Measurements from ENCODE around the gene NUMB. TPM values are rescaled to one million over a fixed set of nuclear protein-coding genes. Genes with fewer than 3 reads are reported as not detected.

The NUMB gene
- total RNA-seq, 2 experiments from 2014 or later: 18.6 to 87.8 TPM

DNA sequence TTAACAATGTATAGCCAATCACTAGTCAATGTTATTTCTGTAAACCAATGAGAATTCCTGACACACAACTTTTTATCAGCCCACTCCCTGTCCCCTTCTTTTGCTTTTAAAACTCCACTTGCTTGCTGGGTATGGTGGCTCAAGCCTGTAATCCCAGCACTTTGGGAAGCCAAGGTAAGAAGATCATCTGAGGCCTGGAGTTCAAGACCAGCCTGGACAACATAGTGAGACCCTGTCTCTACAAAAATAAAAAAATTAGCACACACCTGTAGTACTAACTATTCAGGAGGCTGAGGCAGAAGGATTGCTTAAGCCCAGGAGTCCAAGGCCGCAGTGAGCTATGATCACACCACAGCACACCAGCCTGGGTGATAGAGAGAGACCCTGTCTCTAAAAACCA lies 133.3 kb downstream of the NUMB start:
- no peak overlapping the region for H3K27ac ChIP-seq (ENCODE audit: low read depth, low read length, poor library complexity, severe bottlenecking)
- no peak overlapping the region for H3K4me2 ChIP-seq (ENCODE audit: low read length)
- DNase-seq (ENCODE audit: low spot score): no peak
- H4K20me1 ChIP-seq (ENCODE audit: insufficient read depth, low read length): no peaks in the 10 kb centered on the region
- no peaks in the 10 kb centered on the region for H3K36me3 ChIP-seq (ENCODE audit: insufficient read depth, low read length)
- no peaks in the 10 kb centered on the region for H3K79me2 ChIP-seq (ENCODE audit: insufficient read depth, low read depth, low read length)
- H3K4me1 ChIP-seq (ENCODE audit: insufficient read depth, low read length, poor library complexity, severe bottlenecking): peaks cover 17% of the 10 kb centered on the region
- CTCF ChIA-PET (ENCODE audit: unreplicated experiment): no interaction called here
- POLR2A ChIA-PET: interaction anchor here (1.1 to 1.2 kb wide), 2 partner anchors 10 to 123 kb away, joined by 3 to 7 read pairs; no protein-coding TSS in a partner anchor
- intact Hi-C loops (cut with micrococcal nuclease; ENCODE audit: unreplicated experiment): no loop called here
- H3K9me2 ChIP-seq (ENCODE audit: insufficient read depth, low read length): no peaks in the 10 kb centered on the region
- H2AFZ ChIP-seq (ENCODE audit: low read length): no peak overlapping the region
- H3K4me3 ChIP-seq (ENCODE audit: low read depth, low read length, poor library complexity, severe bottlenecking): no peak overlapping the region
- no peaks in the 10 kb centered on the region for H3K9me3 ChIP-seq (ENCODE audit: low read length)
- no peak for TF ChIP-seq EZH2phosphoT487 (IDR thresholded peaks at IDR 0.05; ENCODE audit: borderline replicate concordance, low read depth, low read length)
- TF ChIP-seq CTCF (conservative IDR thresholded peaks at IDR 0.05; ENCODE audit: low read length): no peak
- BruUV-seq (replicated peaks): no TSS peak

DNA sequence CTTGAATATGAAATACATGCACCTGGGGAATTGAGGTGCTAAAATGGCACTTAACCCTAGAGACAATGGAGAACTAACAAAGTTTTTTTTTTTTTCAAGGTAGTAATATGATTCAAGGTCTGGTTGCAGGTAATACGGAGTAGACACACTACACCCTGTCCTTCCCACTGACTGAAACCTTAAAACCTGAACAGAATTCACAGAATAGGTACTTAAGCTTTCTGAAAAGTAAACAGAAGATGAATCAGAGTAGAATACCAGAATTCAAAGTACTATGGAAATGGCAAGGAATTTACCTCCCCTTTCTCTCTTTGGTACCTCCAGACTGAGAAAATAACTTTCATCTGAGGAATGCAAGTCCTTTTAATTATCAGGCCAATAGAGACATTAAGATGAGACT lies 133.8 kb downstream of the NUMB start:
- no peak overlapping the region for H2AFZ ChIP-seq (ENCODE audit: low read length)
- ChIA-PET POLR2A (interaction anchor here (1.0 to 1.3 kb wide), 4 partner anchors 11 to 124 kb away, joined by 3 to 7 read pairs (median 4); no protein-coding TSS in a partner anchor), CTCF (ENCODE audit: unreplicated experiment) (no interaction called here)
- H3K27ac ChIP-seq (ENCODE audit: low read depth, low read length, poor library complexity, severe bottlenecking): no peak overlapping the region
- peaks cover 15% of the 10 kb centered on the region for H3K4me1 ChIP-seq (ENCODE audit: insufficient read depth, low read length, poor library complexity, severe bottlenecking)
- no peak overlapping the region for H3K4me2 ChIP-seq (ENCODE audit: low read length)
- DNase-seq (ENCODE audit: low spot score): no peak
- no peaks in the 10 kb centered on the region for H3K79me2 ChIP-seq (ENCODE audit: insufficient read depth, low read depth, low read length)
- BruUV-seq (replicated peaks): no TSS peak
- no peaks in the 10 kb centered on the region for H4K20me1 ChIP-seq (ENCODE audit: insufficient read depth, low read length)
- no peaks in the 10 kb centered on the region for H3K36me3 ChIP-seq (ENCODE audit: insufficient read depth, low read length)
- no peaks in the 10 kb centered on the region for H3K9me2 ChIP-seq (ENCODE audit: insufficient read depth, low read length)
- intact Hi-C loops (cut with micrococcal nuclease; ENCODE audit: unreplicated experiment): loop anchor here (5.0 kb wide), 1 partner anchor 33 kb away; no protein-coding TSS in a partner anchor
- H3K4me3 ChIP-seq (ENCODE audit: low read depth, low read length, poor library complexity, severe bottlenecking): no peak overlapping the region
- no peak for TF ChIP-seq EZH2phosphoT487 (IDR thresholded peaks at IDR 0.05; ENCODE audit: borderline replicate concordance, low read depth, low read length)
- no peak for TF ChIP-seq CTCF (conservative IDR thresholded peaks at IDR 0.05; ENCODE audit: low read length)
- H3K9me3 ChIP-seq (ENCODE audit: low read length): no peaks in the 10 kb centered on the region

DNA sequence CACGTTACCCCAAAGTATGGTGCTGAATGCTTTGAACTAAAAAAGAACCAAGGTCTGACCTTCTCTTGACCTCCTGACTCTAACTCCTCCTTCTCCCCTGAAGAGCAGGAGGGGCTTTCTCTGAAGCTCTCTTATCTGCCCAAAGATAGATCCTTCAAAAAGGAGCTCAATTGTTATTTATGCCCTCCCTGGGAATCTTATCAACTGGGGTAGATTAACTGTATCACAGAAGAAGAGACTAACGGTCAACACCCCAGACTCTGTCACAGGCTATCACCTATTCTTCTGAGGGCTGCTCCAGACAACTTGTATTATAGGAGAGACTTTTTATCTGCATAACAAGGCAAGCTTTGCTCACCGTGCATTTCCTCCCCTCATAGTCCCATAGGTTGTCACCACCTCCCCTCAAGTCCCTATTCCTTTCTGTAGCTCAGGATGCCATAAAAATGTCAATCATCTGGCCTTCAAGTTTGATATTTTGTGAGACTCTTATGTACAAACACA lies 134.4 kb downstream of the NUMB start:
- H4K20me1 ChIP-seq (ENCODE audit: insufficient read depth, low read length): no peaks in the 10 kb centered on the region
- BruUV-seq (replicated peaks): no TSS peak
- no peak overlapping the region for H3K27ac ChIP-seq (ENCODE audit: low read depth, low read length, poor library complexity, severe bottlenecking)
- no peaks in the 10 kb centered on the region for H3K9me2 ChIP-seq (ENCODE audit: insufficient read depth, low read length)
- DNase-seq (ENCODE audit: low spot score): no peak
- ChIA-PET CTCF (ENCODE audit: unreplicated experiment) (no interaction called here), POLR2A (interaction anchor here (0.8 to 1.3 kb wide), 3 partner anchors 10 to 91 kb away, joined by 3 to 4 read pairs (median 4); no protein-coding TSS in a partner anchor)
- TF ChIP-seq EZH2phosphoT487 (IDR thresholded peaks at IDR 0.05; ENCODE audit: borderline replicate concordance, low read depth, low read length) (no peak), CTCF (conservative IDR thresholded peaks at IDR 0.05; ENCODE audit: low read length) (no peak)
- no peak overlapping the region for H3K4me2 ChIP-seq (ENCODE audit: low read length)
- H3K4me1 ChIP-seq (ENCODE audit: insufficient read depth, low read length, poor library complexity, severe bottlenecking): peaks cover 10% of the 10 kb centered on the region
- no peak overlapping the region for H3K4me3 ChIP-seq (ENCODE audit: low read depth, low read length, poor library complexity, severe bottlenecking)
- no peaks in the 10 kb centered on the region for H3K9me3 ChIP-seq (ENCODE audit: low read length)
- no peaks in the 10 kb centered on the region for H3K79me2 ChIP-seq (ENCODE audit: insufficient read depth, low read depth, low read length)
- no peak overlapping the region for H2AFZ ChIP-seq (ENCODE audit: low read length)
- no peaks in the 10 kb centered on the region for H3K36me3 ChIP-seq (ENCODE audit: insufficient read depth, low read length)
- intact Hi-C loops (cut with micrococcal nuclease; ENCODE audit: unreplicated experiment): loop anchor here (5.0 kb wide), 1 partner anchor 33 kb away; no protein-coding TSS in a partner anchor
